ENCODE measurements around the gene SLC22A1.

The SLC22A1 gene

DNA sequence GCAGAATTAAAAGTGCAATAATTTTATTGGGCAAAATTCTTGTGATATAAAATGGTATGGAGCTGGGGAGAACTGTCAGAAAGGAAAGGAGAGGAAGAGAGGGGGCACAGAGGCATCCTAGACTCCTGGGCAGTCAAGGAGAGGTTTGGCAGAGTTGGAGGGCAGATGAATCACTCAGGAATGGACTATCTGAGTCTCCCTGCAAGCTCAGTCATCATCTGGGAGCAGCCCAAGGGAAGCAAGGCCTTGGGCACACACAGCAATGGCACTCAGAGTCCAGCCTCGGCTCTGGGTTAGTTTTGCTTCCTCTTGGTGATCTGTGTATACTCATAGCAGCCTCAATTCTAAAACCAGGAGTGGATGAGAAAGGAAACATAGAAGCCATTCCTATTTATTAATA, 67.2 kb downstream of the SLC22A1 start:
- Histone ChIP-seq H3K4me1 (ENCODE audit: control insufficient read depth in 1 of 2, insufficient read depth in 2 of 2, low read length in 2 of 2) (no peaks in the 10 kb centered on the region), H3K36me3 (ENCODE audit: control insufficient read depth in 1 of 2, insufficient read depth in 2 of 2, low read length in 2 of 2) (no peaks in the 10 kb centered on the region), H3K27me3 (ENCODE audit: low read depth, low read length) (no peaks in the 10 kb centered on the region)

DNA sequence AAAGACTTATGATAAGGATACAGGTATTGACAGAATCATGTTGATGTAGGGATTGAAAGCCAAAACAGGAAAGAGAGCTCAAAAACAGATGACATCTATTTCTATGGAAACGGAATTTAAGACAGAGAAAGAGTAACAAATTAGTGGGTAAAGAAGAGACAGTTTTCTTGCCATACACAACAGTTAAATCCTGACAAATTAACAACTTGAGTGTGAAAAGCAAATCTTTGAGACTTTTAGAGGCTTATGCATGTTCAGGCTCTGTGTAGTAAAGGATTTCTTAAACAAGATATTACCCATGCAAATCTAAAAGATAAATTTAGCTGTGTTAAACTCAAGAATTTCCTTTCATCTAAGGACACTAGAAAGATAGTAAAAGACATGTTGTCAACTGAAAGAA, 68.5 kb downstream of the SLC22A1 start:
- H3K4me3 ChIP-seq (ENCODE audit: low read depth in 1 of 2, low read length in 2 of 2): no peak overlapping the region
- H3K9me3 ChIP-seq (ENCODE audit: control insufficient read depth in 1 of 2, low read length in 2 of 2): peaks cover 4 to 8% of the 10 kb centered on the region in 2 donors
- H3K27ac ChIP-seq (ENCODE audit: low read length): no peak overlapping the region
- H3K27me3 ChIP-seq (ENCODE audit: low read depth, low read length): no peaks in the 10 kb centered on the region
- H3K4me1 ChIP-seq (ENCODE audit: control insufficient read depth in 1 of 2, insufficient read depth in 2 of 2, low read length in 2 of 2): no peaks in the 10 kb centered on the region
- no peaks in the 10 kb centered on the region for H3K36me3 ChIP-seq (ENCODE audit: control insufficient read depth in 1 of 2, insufficient read depth in 2 of 2, low read length in 2 of 2)

More for the DNA sequence above, 67.2 kb downstream of the SLC22A1 start:
- H3K4me3 ChIP-seq (ENCODE audit: low read depth in 1 of 2, low read length in 2 of 2): no peak overlapping the region
- peaks cover 4 to 5% of the 10 kb centered on the region in 2 donors for H3K9me3 ChIP-seq (ENCODE audit: control insufficient read depth in 1 of 2, low read length in 2 of 2)
- H3K27ac ChIP-seq (ENCODE audit: low read length): no peak overlapping the region

DNA sequence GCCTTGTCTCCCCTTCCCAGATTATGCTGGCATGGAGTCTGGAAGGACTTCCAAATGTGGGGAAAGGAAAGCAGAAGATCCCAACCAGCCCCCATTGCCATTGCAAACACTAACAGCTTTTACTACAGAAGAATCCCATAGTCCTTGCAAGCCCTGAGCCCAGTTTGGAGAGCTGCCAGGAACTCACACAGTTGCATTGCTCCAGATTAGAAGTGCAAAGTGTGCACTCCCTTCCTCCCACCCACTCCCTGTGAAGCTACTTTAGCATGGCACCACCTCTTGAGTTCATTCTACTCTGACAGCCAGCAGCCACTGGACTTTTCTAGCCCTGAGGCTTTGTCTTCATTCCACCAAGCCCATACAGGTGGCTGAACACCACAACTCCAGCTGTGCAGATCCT, 69.4 kb downstream of the SLC22A1 start:
- Histone ChIP-seq H3K36me3 (ENCODE audit: control insufficient read depth in 1 of 2, insufficient read depth in 2 of 2, low read length in 2 of 2) (no peaks in the 10 kb centered on the region), H3K9me3 (ENCODE audit: control insufficient read depth in 1 of 2, low read length in 2 of 2) (peaks cover 4 to 8% of the 10 kb centered on the region in 2 donors), H3K27ac (ENCODE audit: low read length) (no peak overlapping the region), H3K4me1 (ENCODE audit: control insufficient read depth in 1 of 2, insufficient read depth in 2 of 2, low read length in 2 of 2) (no peaks in the 10 kb centered on the region), H3K4me3 (ENCODE audit: low read depth in 1 of 2, low read length in 2 of 2) (no peak overlapping the region), H3K27me3 (ENCODE audit: low read depth, low read length) (no peaks in the 10 kb centered on the region)

DNA sequence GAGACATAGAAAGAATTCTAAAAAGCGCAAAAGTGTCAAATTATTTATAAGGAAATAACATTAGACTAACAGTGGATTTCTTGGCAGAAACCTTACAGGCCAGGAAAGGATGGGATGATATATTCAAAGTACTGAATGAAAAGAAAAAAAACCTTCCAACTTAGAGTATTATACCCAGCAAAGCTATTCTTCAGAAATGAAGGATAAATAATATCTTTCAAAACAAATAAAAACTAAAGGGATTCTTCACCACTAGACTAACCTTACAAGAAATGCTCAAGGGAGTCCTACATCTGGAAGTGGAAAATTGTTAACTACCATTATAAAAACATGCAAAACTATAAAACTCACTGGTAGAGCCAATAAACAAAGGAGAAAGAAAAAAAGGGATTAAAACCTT, 71.2 kb downstream of the SLC22A1 start:
- Histone ChIP-seq H3K9me3 (ENCODE audit: control insufficient read depth in 1 of 2, low read length in 2 of 2) (peaks cover 4 to 8% of the 10 kb centered on the region in 2 donors), H3K36me3 (ENCODE audit: control insufficient read depth in 1 of 2, insufficient read depth in 2 of 2, low read length in 2 of 2) (no peaks in the 10 kb centered on the region)

DNA sequence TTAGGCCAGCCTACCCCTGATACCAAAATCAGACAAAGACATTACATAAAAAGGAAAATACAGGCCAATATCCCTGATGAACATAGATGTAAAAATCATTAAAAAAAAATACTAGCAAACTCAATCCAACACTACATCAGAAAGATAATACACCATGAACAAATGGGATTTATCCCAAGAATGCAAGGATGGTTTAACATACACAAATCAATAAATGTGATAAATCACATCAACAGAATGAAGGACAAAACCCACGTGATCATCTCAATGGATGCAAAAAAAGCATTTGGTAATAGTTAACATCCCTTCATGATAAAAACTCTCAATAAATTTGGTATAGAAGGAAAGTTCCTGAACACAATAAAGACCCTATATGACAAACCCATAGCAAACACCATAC, 73.2 kb downstream of the SLC22A1 start:
- no peaks in the 10 kb centered on the region for H3K27me3 ChIP-seq (ENCODE audit: low read depth, low read length)
- H3K4me3 ChIP-seq (ENCODE audit: low read depth in 1 of 2, low read length in 2 of 2): no peak overlapping the region
- no peak overlapping the region for H3K27ac ChIP-seq (ENCODE audit: low read length)
- no peaks in the 10 kb centered on the region for H3K36me3 ChIP-seq (ENCODE audit: control insufficient read depth in 1 of 2, insufficient read depth in 2 of 2, low read length in 2 of 2)
- no peaks in the 10 kb centered on the region for H3K4me1 ChIP-seq (ENCODE audit: control insufficient read depth in 1 of 2, insufficient read depth in 2 of 2, low read length in 2 of 2)
- H3K9me3 ChIP-seq (ENCODE audit: control insufficient read depth in 1 of 2, low read length in 2 of 2): peaks cover 4 to 8% of the 10 kb centered on the region in 2 donors

More for the DNA sequence above, 71.2 kb downstream of the SLC22A1 start:
- H3K4me1 ChIP-seq (ENCODE audit: control insufficient read depth in 1 of 2, insufficient read depth in 2 of 2, low read length in 2 of 2): no peaks in the 10 kb centered on the region
- H3K4me3 ChIP-seq (ENCODE audit: low read depth in 1 of 2, low read length in 2 of 2): no peak overlapping the region
- H3K27me3 ChIP-seq (ENCODE audit: low read depth, low read length): no peaks in the 10 kb centered on the region
- H3K27ac ChIP-seq (ENCODE audit: low read length): no peak overlapping the region

DNA sequence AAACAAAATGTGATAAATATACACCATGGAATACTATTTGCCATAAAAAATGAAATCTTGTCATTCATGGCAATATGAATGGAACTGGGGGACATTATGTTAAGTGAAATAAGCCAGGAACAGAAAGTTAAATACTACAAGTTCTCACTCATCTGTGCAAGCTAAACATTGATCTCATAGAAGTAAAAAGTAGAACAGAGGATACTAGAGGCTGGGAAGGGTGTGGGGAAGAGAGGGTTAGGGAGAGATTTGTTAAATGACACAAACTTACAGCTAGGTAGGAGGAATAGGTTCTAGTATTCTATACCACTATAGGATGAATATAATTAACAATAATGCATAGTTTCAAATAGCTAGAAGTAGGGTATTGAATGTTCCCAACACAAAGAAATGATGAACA, 76.0 kb downstream of the SLC22A1 start:
- Histone ChIP-seq H3K27me3 (ENCODE audit: low read depth, low read length) (no peaks in the 10 kb centered on the region), H3K9me3 (ENCODE audit: control insufficient read depth in 1 of 2, low read length in 2 of 2) (peaks cover 4 to 8% of the 10 kb centered on the region in 2 donors), H3K27ac (ENCODE audit: low read length) (no peak overlapping the region), H3K4me3 (ENCODE audit: low read depth in 1 of 2, low read length in 2 of 2) (no peak overlapping the region), H3K36me3 (ENCODE audit: control insufficient read depth in 1 of 2, insufficient read depth in 2 of 2, low read length in 2 of 2) (no peaks in the 10 kb centered on the region), H3K4me1 (ENCODE audit: control insufficient read depth in 1 of 2, insufficient read depth in 2 of 2, low read length in 2 of 2) (no peaks in the 10 kb centered on the region)

DNA sequence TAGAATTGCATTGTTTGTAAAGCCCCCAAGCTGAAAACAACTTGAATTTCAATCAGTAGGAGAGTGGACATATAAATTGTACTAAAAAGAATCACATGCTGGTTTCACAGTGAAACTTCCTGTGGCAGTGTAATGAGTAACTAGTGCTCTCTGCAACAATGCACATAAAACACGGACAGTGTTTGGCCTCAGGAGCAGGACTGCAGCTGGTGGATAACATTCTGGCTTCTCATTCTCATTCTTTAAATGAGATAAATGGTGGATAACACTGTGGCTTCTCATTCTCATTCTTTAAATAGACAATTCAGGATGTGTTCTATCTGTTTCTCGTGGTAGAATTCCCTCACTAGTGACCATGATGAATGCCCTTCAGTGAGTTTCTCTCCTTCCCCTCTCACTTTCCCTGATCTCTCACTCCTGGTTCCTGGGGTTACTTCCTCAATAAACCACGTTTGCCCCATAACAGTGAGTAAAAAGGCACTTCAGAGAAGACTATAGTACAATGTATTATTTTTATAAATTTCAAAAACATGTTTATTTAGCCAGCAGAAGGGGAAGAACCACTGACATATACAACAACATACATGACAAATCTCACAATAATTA, 77.1 kb downstream of the SLC22A1 start:
- Histone ChIP-seq H3K4me3 (ENCODE audit: low read depth in 1 of 2, low read length in 2 of 2) (no peak overlapping the region), H3K9me3 (ENCODE audit: control insufficient read depth in 1 of 2, low read length in 2 of 2) (peaks cover 0 to 4% of the 10 kb centered on the region in 2 donors), H3K27me3 (ENCODE audit: low read depth, low read length) (no peaks in the 10 kb centered on the region), H3K27ac (ENCODE audit: low read length) (no peak overlapping the region), H3K4me1 (ENCODE audit: control insufficient read depth in 1 of 2, insufficient read depth in 2 of 2, low read length in 2 of 2) (no peaks in the 10 kb centered on the region), H3K36me3 (ENCODE audit: control insufficient read depth in 1 of 2, insufficient read depth in 2 of 2, low read length in 2 of 2) (no peaks in the 10 kb centered on the region)

DNA sequence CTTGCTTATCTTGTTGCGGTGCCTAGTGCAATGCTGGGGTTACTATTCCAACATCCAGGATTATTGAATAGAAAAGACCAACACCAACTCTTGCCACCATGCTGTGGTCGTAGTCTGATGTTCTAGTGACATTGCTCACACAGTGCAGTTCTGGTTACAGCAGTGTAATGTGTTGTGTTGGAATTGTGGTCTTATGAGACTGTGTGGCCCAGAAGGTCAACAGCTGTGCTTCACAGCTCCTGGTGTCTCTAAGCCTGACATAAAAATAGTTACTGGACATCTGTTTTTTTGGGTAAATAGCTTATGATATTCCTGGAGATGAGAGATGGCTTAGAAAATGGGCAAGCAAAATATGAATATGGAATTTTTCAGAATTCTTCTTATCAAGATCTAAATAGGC, 79.4 kb downstream of the SLC22A1 start:
- Histone ChIP-seq H3K9me3 (ENCODE audit: control insufficient read depth in 1 of 2, low read length in 2 of 2) (no peaks in the 10 kb centered on the region), H3K36me3 (ENCODE audit: control insufficient read depth in 1 of 2, insufficient read depth in 2 of 2, low read length in 2 of 2) (no peaks in the 10 kb centered on the region), H3K27me3 (ENCODE audit: low read depth, low read length) (no peaks in the 10 kb centered on the region), H3K4me1 (ENCODE audit: control insufficient read depth in 1 of 2, insufficient read depth in 2 of 2, low read length in 2 of 2) (no peaks in the 10 kb centered on the region), H3K4me3 (ENCODE audit: low read depth in 1 of 2, low read length in 2 of 2) (no peak overlapping the region), H3K27ac (ENCODE audit: low read length) (no peak overlapping the region)

DNA sequence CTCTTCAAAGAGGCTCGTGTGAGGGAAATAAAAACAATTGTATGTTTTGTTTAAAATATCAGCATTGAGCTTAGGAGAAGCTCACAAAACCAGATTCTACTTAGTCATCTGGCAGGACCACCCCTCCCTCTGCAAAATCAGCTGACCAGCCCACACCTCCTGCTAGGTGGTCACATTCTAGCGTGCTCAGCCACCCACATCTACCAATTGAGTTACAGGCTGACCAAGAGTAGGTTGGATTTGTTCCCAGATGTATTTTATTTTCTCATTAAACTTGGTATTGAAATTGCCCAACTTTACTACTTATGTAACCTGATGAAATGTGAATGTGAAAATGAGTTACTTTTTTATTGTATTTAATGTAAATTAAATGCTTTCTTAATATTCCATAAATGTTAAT, 80.8 kb downstream of the SLC22A1 start:
- peaks cover 0 to 2% of the 10 kb centered on the region in 2 donors for H3K9me3 ChIP-seq (ENCODE audit: control insufficient read depth in 1 of 2, low read length in 2 of 2)
- H3K36me3 ChIP-seq (ENCODE audit: control insufficient read depth in 1 of 2, insufficient read depth in 2 of 2, low read length in 2 of 2): no peaks in the 10 kb centered on the region
- H3K27me3 ChIP-seq (ENCODE audit: low read depth, low read length): no peaks in the 10 kb centered on the region
- H3K27ac ChIP-seq (ENCODE audit: low read length): no peak overlapping the region
- H3K4me3 ChIP-seq (ENCODE audit: low read depth in 1 of 2, low read length in 2 of 2): no peak overlapping the region
- H3K4me1 ChIP-seq (ENCODE audit: control insufficient read depth in 1 of 2, insufficient read depth in 2 of 2, low read length in 2 of 2): no peaks in the 10 kb centered on the region

DNA sequence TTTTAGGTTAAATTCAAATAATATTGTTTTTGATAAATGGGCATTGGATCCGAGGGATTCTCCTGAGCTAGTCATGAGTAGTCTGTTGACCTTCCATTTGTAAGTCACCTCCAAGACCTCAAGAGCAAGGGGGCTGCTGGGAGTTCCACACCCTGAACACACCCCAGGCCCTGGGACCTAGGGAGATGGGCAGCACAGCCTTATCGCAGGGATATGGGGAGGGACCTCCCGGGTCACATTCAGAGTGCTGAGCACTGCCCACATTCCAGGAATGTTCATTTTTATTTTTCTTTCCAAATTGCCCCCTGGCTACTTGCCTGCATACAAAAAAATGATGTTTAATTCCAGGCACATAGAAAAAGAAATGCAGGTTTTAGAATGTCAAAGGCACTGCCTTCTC, 81.5 kb downstream of the SLC22A1 start:
- Histone ChIP-seq H3K27ac (ENCODE audit: low read length) (no peak overlapping the region), H3K4me1 (ENCODE audit: control insufficient read depth in 1 of 2, insufficient read depth in 2 of 2, low read length in 2 of 2) (no peaks in the 10 kb centered on the region), H3K27me3 (ENCODE audit: low read depth, low read length) (no peaks in the 10 kb centered on the region), H3K9me3 (ENCODE audit: control insufficient read depth in 1 of 2, low read length in 2 of 2) (peaks cover 0 to 9% of the 10 kb centered on the region in 2 donors), H3K4me3 (ENCODE audit: low read depth in 1 of 2, low read length in 2 of 2) (no peak overlapping the region), H3K36me3 (ENCODE audit: control insufficient read depth in 1 of 2, insufficient read depth in 2 of 2, low read length in 2 of 2) (no peaks in the 10 kb centered on the region)

DNA sequence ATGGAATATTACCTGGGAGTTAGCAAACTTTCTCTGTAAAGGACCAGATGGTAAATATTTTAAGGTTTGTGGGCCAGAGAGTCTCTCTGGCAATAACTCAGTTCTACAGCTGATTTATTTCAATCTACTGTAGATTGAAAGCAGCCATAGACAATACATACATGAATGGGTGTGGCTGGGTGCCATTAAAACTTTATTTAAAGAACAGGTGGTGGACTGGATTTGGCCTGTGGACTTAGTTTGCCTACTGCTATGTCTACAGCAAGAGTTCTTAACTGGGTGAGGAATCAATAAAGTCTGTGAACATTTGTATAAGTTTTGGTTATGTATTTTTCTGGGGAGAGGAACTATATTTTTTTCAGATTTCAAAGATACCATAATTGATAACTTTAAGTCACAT, 81.9 kb downstream of the SLC22A1 start:
- H3K36me3 ChIP-seq (ENCODE audit: control insufficient read depth in 1 of 2, insufficient read depth in 2 of 2, low read length in 2 of 2): no peaks in the 10 kb centered on the region
- no peaks in the 10 kb centered on the region for H3K27me3 ChIP-seq (ENCODE audit: low read depth, low read length)
- no peaks in the 10 kb centered on the region for H3K4me1 ChIP-seq (ENCODE audit: control insufficient read depth in 1 of 2, insufficient read depth in 2 of 2, low read length in 2 of 2)
- no peak overlapping the region for H3K27ac ChIP-seq (ENCODE audit: low read length)
- peaks cover 0 to 9% of the 10 kb centered on the region in 2 donors for H3K9me3 ChIP-seq (ENCODE audit: control insufficient read depth in 1 of 2, low read length in 2 of 2)
- no peak overlapping the region for H3K4me3 ChIP-seq (ENCODE audit: low read depth in 1 of 2, low read length in 2 of 2)

DNA sequence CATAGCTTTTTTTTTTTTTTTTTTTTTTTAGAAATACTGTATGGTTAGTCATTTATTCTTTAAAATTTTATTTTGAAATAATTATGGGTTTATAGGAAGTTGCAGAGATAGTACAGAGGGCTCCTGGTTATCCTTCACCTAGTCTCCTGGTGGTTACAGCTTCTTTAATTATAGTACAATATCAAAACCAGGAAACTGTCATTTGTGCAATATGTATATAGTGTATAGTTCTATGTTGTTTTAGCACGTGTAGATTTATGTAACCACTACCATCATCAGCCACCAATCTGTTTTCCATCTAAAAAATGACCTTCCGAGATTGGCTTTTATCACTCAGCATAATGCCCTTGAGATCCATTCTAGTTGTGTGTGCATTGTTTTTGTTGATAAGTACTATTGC, 82.3 kb downstream of the SLC22A1 start:
- peaks cover 0 to 9% of the 10 kb centered on the region in 2 donors for H3K9me3 ChIP-seq (ENCODE audit: control insufficient read depth in 1 of 2, low read length in 2 of 2)
- H3K4me1 ChIP-seq (ENCODE audit: control insufficient read depth in 1 of 2, insufficient read depth in 2 of 2, low read length in 2 of 2): no peaks in the 10 kb centered on the region
- no peak overlapping the region for H3K27ac ChIP-seq (ENCODE audit: low read length)
- no peaks in the 10 kb centered on the region for H3K27me3 ChIP-seq (ENCODE audit: low read depth, low read length)
- no peak overlapping the region for H3K4me3 ChIP-seq (ENCODE audit: low read depth in 1 of 2, low read length in 2 of 2)
- H3K36me3 ChIP-seq (ENCODE audit: control insufficient read depth in 1 of 2, insufficient read depth in 2 of 2, low read length in 2 of 2): no peaks in the 10 kb centered on the region

Data from muscle layer of duodenum (tissue), 2 donors.